CD4-positive, CD25-positive, alpha-beta regulatory T cell (primary cell): ENCODE results near the gene LRRC28. TPM values are rescaled to one million over a fixed set of nuclear protein-coding genes. Genes with fewer than 3 reads are reported as not detected.

Experiments
- polyA plus RNA-seq, 4 donors: library from polyadenylated mRNA; unstranded; fragments of 300-500 nt; fragmentation: Illumina TruSeq; gene quantifications; one replicate each; pipeline ENCODE4 v1.2.3, GENCODE V29; 2021
- total RNA-seq: library from RNA; stranded (reverse); gene quantifications from one replicate; pipeline ENCODE4 v1.2.3, GENCODE V29; 2022

Gene LRRC28
- total and polyA plus RNA-seq, 5 donors from 2014 or later: 12.5 to 43.3 (median 29.3) TPM

Other genes starting within 250 kb of the LRRC28 start
- not detected for gene PGPEP1L, start 243.7 kb upstream of the LRRC28 start, total RNA-seq
- gene PGPEP1L, start 243.7 kb upstream of the LRRC28 start, polyA plus RNA-seq: not detected
- 1.8 TPM for gene SYNM, start 146.4 kb upstream of the LRRC28 start, total RNA-seq
- gene SYNM, start 146.4 kb upstream of the LRRC28 start, polyA plus RNA-seq: under 1 TPM in 2 of 4 donors, not detected in 2; 0.13 to 0.41 TPM
- gene TTC23, start 1.9 kb upstream of the LRRC28 start, total RNA-seq: 0.67 TPM
- under 1 TPM in 2 of 4 donors, not detected in 2; 0.56 to 0.60 TPM for gene TTC23, start 1.9 kb upstream of the LRRC28 start, polyA plus RNA-seq